ENCODE data around the gene CPN2. TPM values are rescaled to one million over a fixed set of nuclear protein-coding genes. Genes with fewer than 3 reads are reported as not detected.

CPN2 gene
- total RNA-seq, 1 experiment from 2014 or later, result not detected

DNA sequence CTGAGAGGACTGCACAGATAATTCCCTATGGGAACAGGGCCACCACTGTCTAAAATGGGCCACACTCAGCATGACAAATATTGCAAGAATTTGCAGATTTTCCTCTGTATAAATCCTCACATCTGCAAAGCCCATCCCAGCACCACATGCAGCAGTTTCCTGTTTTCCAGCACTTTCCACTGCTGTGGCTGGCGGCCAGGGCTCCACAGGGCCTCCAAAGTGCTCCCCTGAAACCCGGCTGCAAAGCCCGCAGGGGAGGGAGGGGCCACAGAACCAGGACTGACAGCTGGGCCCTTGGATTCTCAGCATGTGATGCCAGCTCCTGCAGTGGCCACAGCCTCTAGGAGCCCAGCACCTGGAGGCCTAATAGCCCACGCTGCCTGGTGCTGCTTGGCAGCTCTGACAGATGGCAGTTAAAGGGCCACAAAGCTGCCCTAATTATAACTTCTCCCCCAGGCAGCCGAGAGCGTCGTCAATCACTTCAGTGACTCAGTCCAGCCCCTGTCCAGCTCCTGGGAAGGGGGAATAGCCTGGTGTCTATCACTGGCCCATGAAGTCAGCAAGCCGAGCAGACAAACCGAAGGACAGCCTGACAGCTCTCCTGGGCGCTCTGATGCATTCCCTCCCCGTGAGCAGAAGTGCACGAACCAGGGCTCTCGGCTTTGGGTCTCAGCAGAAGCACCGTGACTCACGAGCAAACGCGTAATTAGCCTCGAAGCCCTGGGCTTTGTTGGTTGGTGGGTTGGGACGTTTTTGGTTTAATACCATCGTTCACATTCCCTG is 13.7 kb upstream of the CPN2 start:
- Mint-ChIP-seq H3K4me3 (no peak overlapping the region), H3K36me3 (ENCODE audit: insufficient read depth in 1 of 3, low read depth in 3 of 3) (no peaks in the 10 kb centered on the region), H3K27me3 (ENCODE audit: low read depth) (peaks cover 24% of the 10 kb centered on the region), H3K9me3 (no peaks in the 10 kb centered on the region), H3K27ac (no peak overlapping the region), H3K4me1 (peaks cover 14 to 22% of the 10 kb centered on the region in 2 experiments)
- Histone ChIP-seq H3K4ac (ENCODE audit: low read depth, low read length) (no peak overlapping the region), H4K5ac (ENCODE audit: insufficient read length, low read depth, low read length) (no peak overlapping the region), H4K8ac (replicated peaks; ENCODE audit: insufficient read length, low read depth, low read length) (no peak overlapping the region), H3K4me2 (ENCODE audit: insufficient read depth, insufficient read length, low read length) (no peak overlapping the region), H4K91ac (ENCODE audit: insufficient read length, low read depth, low read length) (no peak overlapping the region), H3K79me1 (ENCODE audit: insufficient read depth, low read depth, low read length, poor library complexity, severe bottlenecking) (no peaks in the 10 kb centered on the region), H2AFZ (ENCODE audit: low read length) (no peak overlapping the region), H3K23me2 (ENCODE audit: insufficient read length, low read depth, low read length, poor library complexity, severe bottlenecking) (no peaks in the 10 kb centered on the region), H3K9ac (ENCODE audit: extremely low read depth, insufficient read length, low read length) (no peak overlapping the region), H4K20me1 (ENCODE audit: control insufficient read depth, insufficient read depth, insufficient read length) (no peaks in the 10 kb centered on the region), H3K4me1 (ENCODE audit: insufficient read depth, low read length) (no peaks in the 10 kb centered on the region), H2BK12ac (ENCODE audit: insufficient read length, low read depth, low read length) (no peak overlapping the region), H3K27ac (ENCODE audit: insufficient read length, low read depth, low read length) (no peak overlapping the region), H3K9me3 (ENCODE audit: control insufficient read depth, low read depth, low read length) (no peaks in the 10 kb centered on the region), H3T11ph (ENCODE audit: low read length) (no peak overlapping the region), H3K27me3 (ENCODE audit: insufficient read depth, low read length) (no peaks in the 10 kb centered on the region; the same call in 1 of the 2 replicates), H2BK15ac (ENCODE audit: low read depth, low read length) (no peak overlapping the region), H3K79me2 (ENCODE audit: insufficient read depth, low read length) (no peaks in the 10 kb centered on the region), H3K23ac (ENCODE audit: insufficient read length, low read depth, low read length) (no peak overlapping the region), H2BK120ac (ENCODE audit: low read depth, low read length, poor library complexity, severe bottlenecking) (no peak overlapping the region), H2BK20ac (ENCODE audit: low read depth, low read length, poor library complexity, severe bottlenecking) (no peak overlapping the region), H3K14ac (ENCODE audit: insufficient read depth, low read length) (no peak overlapping the region; the same call in 1 of the 2 replicates), H3K18ac (ENCODE audit: insufficient read length, low read depth, low read length) (no peak overlapping the region), H2BK5ac (ENCODE audit: insufficient read length, low read length) (no peak overlapping the region), H3K56ac (ENCODE audit: insufficient read length, low read depth, low read length) (no peak overlapping the region), H2AK5ac (ENCODE audit: insufficient read length, low read length) (no peak overlapping the region)
- no peak for DNase-seq
- no CpG with 5 or more reads among the region's 20 CpGs for WGBS (ENCODE audit: extremely low coverage, insufficient read length, low lambda C conversion rate)
- TF ChIP-seq, protein P1, sequence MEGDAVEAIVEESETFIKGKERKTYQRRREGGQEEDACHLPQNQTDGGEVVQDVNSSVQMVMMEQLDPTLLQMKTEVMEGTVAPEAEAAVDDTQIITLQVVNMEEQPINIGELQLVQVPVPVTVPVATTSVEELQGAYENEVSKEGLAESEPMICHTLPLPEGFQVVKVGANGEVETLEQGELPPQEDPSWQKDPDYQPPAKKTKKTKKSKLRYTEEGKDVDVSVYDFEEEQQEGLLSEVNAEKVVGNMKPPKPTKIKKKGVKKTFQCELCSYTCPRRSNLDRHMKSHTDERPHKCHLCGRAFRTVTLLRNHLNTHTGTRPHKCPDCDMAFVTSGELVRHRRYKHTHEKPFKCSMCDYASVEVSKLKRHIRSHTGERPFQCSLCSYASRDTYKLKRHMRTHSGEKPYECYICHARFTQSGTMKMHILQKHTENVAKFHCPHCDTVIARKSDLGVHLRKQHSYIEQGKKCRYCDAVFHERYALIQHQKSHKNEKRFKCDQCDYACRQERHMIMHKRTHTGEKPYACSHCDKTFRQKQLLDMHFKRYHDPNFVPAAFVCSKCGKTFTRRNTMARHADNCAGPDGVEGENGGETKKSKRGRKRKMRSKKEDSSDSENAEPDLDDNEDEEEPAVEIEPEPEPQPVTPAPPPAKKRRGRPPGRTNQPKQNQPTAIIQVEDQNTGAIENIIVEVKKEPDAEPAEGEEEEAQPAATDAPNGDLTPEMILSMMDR (conservative IDR thresholded peaks at IDR 0.05), result no peak

Measured in H9 (cell line).